KMS-11 (cell line): ENCODE data around the gene METTL4.

Experiments used
- H2AFZ ChIP-seq: fragments of 200-600 bp; sonication (generic); 2 replicates; pipeline ENCODE4 v1.6.1; 2016; ENCODE audit warnings: antibody characterized with exemption, mixed run types, low read depth
- H3K27ac ChIP-seq: fragments of 200-600 bp; sonication (generic); 2 replicates; pipeline ENCODE4 v1.6.1; 2016; ENCODE audit warnings: mild to moderate bottlenecking, mixed run types
- H3K27me3 ChIP-seq: fragments of 200-600 bp; sonication (generic); 2 replicates; pipeline ENCODE4 v1.6.1; 2017; ENCODE audit warnings: mild to moderate bottlenecking, low read depth, mixed run types, moderate library complexity; ENCODE audit not compliant: insufficient read depth
- H3K36me3 ChIP-seq: fragments of 200-600 bp; sonication (generic); 2 replicates; pipeline ENCODE4 v1.6.1; 2017; ENCODE audit warnings: mild to moderate bottlenecking, mixed run types; ENCODE audit not compliant: insufficient read depth
- H3K4me1 ChIP-seq: fragments of 200-600 bp; sonication (generic); 2 replicates; pipeline ENCODE4 v1.6.1; 2016; ENCODE audit warnings: mild to moderate bottlenecking, low read depth, mixed run types; ENCODE audit not compliant: poor library complexity, severe bottlenecking
- H3K4me2 ChIP-seq: fragments of 200-600 bp; sonication (generic); 2 replicates; pipeline ENCODE4 v1.7.0; 2016; ENCODE audit warnings: mild to moderate bottlenecking, mixed run types
- H3K4me3 ChIP-seq: fragments of 200-600 bp; sonication (generic); IDR thresholded peaks from 2 replicates; pipeline ENCODE4 v1.6.1; 2017; ENCODE audit warnings: low read depth, low read length, mixed read lengths; ENCODE audit not compliant: insufficient read depth
- H3K79me2 ChIP-seq: fragments of 200-600 bp; sonication (generic); 2 replicates; pipeline ENCODE4 v1.6.1; 2016; ENCODE audit warnings: low read depth, mixed run types; ENCODE audit not compliant: insufficient read depth
- H3K9ac ChIP-seq: fragments of 200-600 bp; sonication (generic); 2 replicates; pipeline ENCODE4 v1.6.1; 2016; ENCODE audit warnings: mild to moderate bottlenecking, mixed run types
- H4K20me1 ChIP-seq: fragments of 200-600 bp; sonication (generic); 2 replicates; pipeline ENCODE4 v1.6.1; 2016; ENCODE audit warnings: mild to moderate bottlenecking, mixed run types; ENCODE audit not compliant: insufficient read depth
- CTCF ChIP-seq: fragments of 200-600 bp; sonication (generic); conservative IDR thresholded peaks from 2 replicates; pipeline ENCODE4 v1.6.1; 2017; ENCODE audit warnings: low read depth, mild to moderate bottlenecking, antibody characterized with exemption, low read length, moderate library complexity, mixed read lengths

The METTL4 gene

GRCh38 chr18:2564373-2564772 is 6.9 kb downstream of the METTL4 start:
- H3K4me1 ChIP-seq = no peaks in the 10 kb centered on the region
- no peak overlapping the region for H3K9ac ChIP-seq
- H3K27me3 ChIP-seq = no peaks in the 10 kb centered on the region
- H3K27ac ChIP-seq = no peak overlapping the region
- H2AFZ ChIP-seq = no peak overlapping the region
- no peaks in the 10 kb centered on the region for H3K36me3 ChIP-seq
- no peak overlapping the region for H3K4me2 ChIP-seq
- H3K4me3 ChIP-seq = no peak overlapping the region
- H4K20me1 ChIP-seq = no peaks in the 10 kb centered on the region
- TF ChIP-seq CTCF = no peak
- H3K79me2 ChIP-seq = peaks cover under 1% of the 10 kb centered on the region; the same call in 1 of the 2 replicates

GRCh38 chr18:2559249-2559648 is 12.1 kb downstream of the METTL4 start:
- no peak overlapping the region for H3K4me3 ChIP-seq
- no peak overlapping the region for H3K27ac ChIP-seq
- H3K79me2 ChIP-seq = no peaks in the 10 kb centered on the region
- no peaks in the 10 kb centered on the region for H4K20me1 ChIP-seq
- no peak for TF ChIP-seq CTCF
- H3K9ac ChIP-seq = no peak overlapping the region
- no peak overlapping the region for H2AFZ ChIP-seq
- no peaks in the 10 kb centered on the region for H3K36me3 ChIP-seq
- H3K4me1 ChIP-seq = no peaks in the 10 kb centered on the region
- H3K4me2 ChIP-seq = no peak overlapping the region
- no peaks in the 10 kb centered on the region for H3K27me3 ChIP-seq

- Histone ChIP-seq H3K4me1 (no peaks in the 10 kb centered on the region), H2AFZ (no peak overlapping the region), H3K27me3 (no peaks in the 10 kb centered on the region), H4K20me1 (no peaks in the 10 kb centered on the region), H3K36me3 (no peaks in the 10 kb centered on the region), H3K27ac (no peak overlapping the region), H3K4me3 (no peak overlapping the region), H3K79me2 (no peaks in the 10 kb centered on the region), H3K9ac (no peak overlapping the region), H3K4me2 (no peak overlapping the region)
- TF ChIP-seq CTCF = no peak
These were observed 13.8 kb downstream of the METTL4 start for GRCh38 chr18:2557536-2557935.

- Histone ChIP-seq H3K36me3 (no peaks in the 10 kb centered on the region), H3K9ac (no peak overlapping the region), H3K79me2 (no peaks in the 10 kb centered on the region), H3K27ac (no peak overlapping the region), H3K4me2 (no peak overlapping the region), H3K27me3 (no peaks in the 10 kb centered on the region), H3K4me3 (no peak overlapping the region), H3K4me1 (no peaks in the 10 kb centered on the region), H2AFZ (no peak overlapping the region), H4K20me1 (no peaks in the 10 kb centered on the region)
- TF ChIP-seq CTCF = no peak
These were observed 15.4 kb downstream of the METTL4 start for GRCh38 chr18:2555895-2556294.

GRCh38 chr18:2554696-2555095 is 16.6 kb downstream of the METTL4 start:
- no peak overlapping the region for H3K9ac ChIP-seq
- no peaks in the 10 kb centered on the region for H3K79me2 ChIP-seq
- no peak for TF ChIP-seq CTCF
- H4K20me1 ChIP-seq = no peaks in the 10 kb centered on the region
- no peak overlapping the region for H3K4me3 ChIP-seq
- no peaks in the 10 kb centered on the region for H3K36me3 ChIP-seq
- H3K27me3 ChIP-seq = no peaks in the 10 kb centered on the region
- H3K4me2 ChIP-seq = no peak overlapping the region
- H3K27ac ChIP-seq = no peak overlapping the region
- no peaks in the 10 kb centered on the region for H3K4me1 ChIP-seq
- no peak overlapping the region for H2AFZ ChIP-seq
